ENCODE results near the gene MMAB.

The MMAB gene

GRCh38 chr12:109586385-109587296 is 13.3 kb upstream of the MMAB start:
- no peak for DNase-seq (ENCODE audit: low read depth in 2 of 2)

GRCh38 chr12:109583733-109584132 is 10.4 kb upstream of the MMAB start:
- DNase-seq (ENCODE audit: low read depth in 2 of 2): no peak

GRCh38 chr12:109582636-109583035 is 9.3 kb upstream of the MMAB start:
- no peak for DNase-seq (ENCODE audit: low read depth in 2 of 2)

GRCh38 chr12:109581856-109582255 is 8.6 kb upstream of the MMAB start:
- DNase-seq (ENCODE audit: low read depth in 2 of 2): no peak

- no peak for DNase-seq (ENCODE audit: low read depth in 2 of 2)
These were observed 8.0 kb upstream of the MMAB start for GRCh38 chr12:109581334-109581691.

GRCh38 chr12:109580684-109581333 is 7.5 kb upstream of the MMAB start:
- DNase-seq (ENCODE audit: low read depth in 2 of 2): no peak

- DNase-seq (ENCODE audit: low read depth in 2 of 2): no peak
These were observed 7.0 kb upstream of the MMAB start for GRCh38 chr12:109580272-109580671.

GRCh38 chr12:109579639-109580038 is 6.3 kb upstream of the MMAB start:
- no peak for DNase-seq (ENCODE audit: low read depth in 2 of 2)

GRCh38 chr12:109578330-109578927 is 5.1 kb upstream of the MMAB start:
- DNase-seq (ENCODE audit: low read depth in 2 of 2): no peak

- DNase-seq (ENCODE audit: low read depth in 2 of 2): no peak
These were observed 4.0 kb upstream of the MMAB start for GRCh38 chr12:109577311-109577710.

- no peak for DNase-seq (ENCODE audit: low read depth in 2 of 2)
These were observed 2.4 kb upstream of the MMAB start for GRCh38 chr12:109575683-109576082.

GRCh38 chr12:109573914-109574244 is 575 bp upstream of the MMAB start:
- no peak for DNase-seq (ENCODE audit: low read depth in 2 of 2)

- no peak for DNase-seq (ENCODE audit: low read depth in 2 of 2)
These were observed 828 bp downstream of the MMAB start for GRCh38 chr12:109572506-109572845.

- no peak for DNase-seq (ENCODE audit: low read depth in 2 of 2)
These were observed 1.4 kb downstream of the MMAB start for GRCh38 chr12:109571773-109572505.

GRCh38 chr12:109568486-109568885 is 4.8 kb downstream of the MMAB start:
- no peak for DNase-seq (ENCODE audit: low read depth in 2 of 2)

- DNase-seq (ENCODE audit: low read depth in 2 of 2): no peak
These were observed 5.3 kb downstream of the MMAB start for GRCh38 chr12:109567967-109568366.

- DNase-seq (ENCODE audit: low read depth in 2 of 2): no peak
These were observed 6.0 kb downstream of the MMAB start for GRCh38 chr12:109567296-109567695.

- DNase-seq (ENCODE audit: low read depth in 2 of 2): no peak
These were observed 6.9 kb downstream of the MMAB start for GRCh38 chr12:109566424-109566823.

GRCh38 chr12:109563291-109564284 is 9.7 kb downstream of the MMAB start:
- no peak for DNase-seq (ENCODE audit: low read depth in 2 of 2)

- no peak for DNase-seq (ENCODE audit: low read depth in 2 of 2)
These were observed 10.4 kb downstream of the MMAB start for GRCh38 chr12:109562871-109563270.

GRCh38 chr12:109561711-109562030 is 11.6 kb downstream of the MMAB start:
- DNase-seq (ENCODE audit: low read depth in 2 of 2): no peak
